ENCODE results near the gene NDRG4. TPM values are rescaled to one million over a fixed set of nuclear protein-coding genes. Genes with fewer than 3 reads are reported as not detected.

The NDRG4 gene
- total and polyA plus RNA-seq, 2 donors from 2014 or later, result 1.7 to 5.7 TPM

GRCh38 chr16:58533751-58534470 is 34.0 kb downstream of the NDRG4 start:
- Histone ChIP-seq H3K9me3 (ENCODE audit: control insufficient read depth in 2 of 3, insufficient read depth in 1 of 3, low read length in 3 of 3) (no peaks in the 10 kb centered on the region), H3K4me1 (ENCODE audit: control insufficient read depth in 2 of 3, insufficient read depth in 2 of 3, low read depth in 1 of 3, low read length in 3 of 3) (no peaks in the 10 kb centered on the region), H3K36me3 (ENCODE audit: control insufficient read depth in 2 of 3, insufficient read depth in 3 of 3, low read length in 3 of 3) (peaks cover 26 to 71% (median 68%) of the 10 kb centered on the region in 3 donors), H3K27me3 (ENCODE audit: control insufficient read depth, insufficient read depth, low read length) (no peaks in the 10 kb centered on the region), H3K4me3 (ENCODE audit: low read length in 3 of 3) (no peak overlapping the region), H3K27ac (ENCODE audit: low read depth in 2 of 2, low read length in 2 of 2) (no peak overlapping the region), H3K9ac (ENCODE audit: low read length in 3 of 3) (no peak overlapping the region)
- intact Hi-C loops (cut with DNase I), result no loop called here
- no peak for FAIRE-seq
- TF ChIP-seq CTCF (IDR thresholded peaks at IDR 0.05; ENCODE audit: borderline replicate concordance, extremely low read depth, insufficient read depth), result no peak
- no peak for DNase-seq

GRCh38 chr16:58535100-58535499 is 35.2 kb downstream of the NDRG4 start:
- intact Hi-C loops (cut with DNase I), result no loop called here
- peaks cover 29 to 75% (median 70%) of the 10 kb centered on the region in 3 donors for H3K36me3 ChIP-seq (ENCODE audit: control insufficient read depth in 2 of 3, insufficient read depth in 3 of 3, low read length in 3 of 3)
- FAIRE-seq, result no peak

DNA sequence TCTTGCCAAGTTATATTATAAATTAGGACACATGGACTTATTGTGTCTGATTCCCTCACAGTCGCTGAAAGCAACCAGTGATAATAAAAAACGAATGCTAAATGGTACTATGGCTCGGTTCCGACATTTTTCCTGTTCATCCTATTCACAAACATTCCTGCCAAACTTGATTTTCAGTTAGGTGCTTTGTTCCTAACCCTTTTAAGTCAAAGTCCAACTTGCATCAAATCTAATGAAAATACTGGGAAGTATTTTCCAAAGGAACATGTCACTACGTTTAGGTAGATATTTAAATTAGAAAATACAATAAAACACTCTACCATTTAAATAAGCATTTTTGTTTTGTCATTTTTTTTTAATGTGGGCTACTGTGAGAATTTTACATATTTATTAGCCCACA is 36.3 kb downstream of the NDRG4 start:
- FAIRE-seq, result no peak
- H3K4me3 ChIP-seq (ENCODE audit: low read length in 3 of 3), result no peak overlapping the region
- H3K27me3 ChIP-seq (ENCODE audit: control insufficient read depth, insufficient read depth, low read length), result no peaks in the 10 kb centered on the region
- H3K36me3 ChIP-seq (ENCODE audit: control insufficient read depth in 2 of 3, insufficient read depth in 3 of 3, low read length in 3 of 3), result peaks cover 28 to 76% (median 70%) of the 10 kb centered on the region in 3 donors
- H3K9ac ChIP-seq (ENCODE audit: low read length in 3 of 3), result no peak overlapping the region
- DNase-seq, result no peak
- H3K9me3 ChIP-seq (ENCODE audit: control insufficient read depth in 2 of 3, insufficient read depth in 1 of 3, low read length in 3 of 3), result no peaks in the 10 kb centered on the region
- no peak overlapping the region for H3K27ac ChIP-seq (ENCODE audit: low read depth in 2 of 2, low read length in 2 of 2)
- no peaks in the 10 kb centered on the region for H3K4me1 ChIP-seq (ENCODE audit: control insufficient read depth in 2 of 3, insufficient read depth in 2 of 3, low read depth in 1 of 3, low read length in 3 of 3)
- intact Hi-C loops (cut with DNase I), result no loop called here
- no peak for TF ChIP-seq CTCF (IDR thresholded peaks at IDR 0.05; ENCODE audit: borderline replicate concordance, extremely low read depth, insufficient read depth)

More at GRCh38 chr16:58535100-58535499, 35.2 kb downstream of the NDRG4 start:
- Histone ChIP-seq H3K4me3 (ENCODE audit: low read length in 3 of 3) (no peak overlapping the region), H3K27ac (ENCODE audit: low read depth in 2 of 2, low read length in 2 of 2) (no peak overlapping the region), H3K9ac (ENCODE audit: low read length in 3 of 3) (no peak overlapping the region), H3K27me3 (ENCODE audit: control insufficient read depth, insufficient read depth, low read length) (no peaks in the 10 kb centered on the region), H3K9me3 (ENCODE audit: control insufficient read depth in 2 of 3, insufficient read depth in 1 of 3, low read length in 3 of 3) (no peaks in the 10 kb centered on the region), H3K4me1 (ENCODE audit: control insufficient read depth in 2 of 3, insufficient read depth in 2 of 3, low read depth in 1 of 3, low read length in 3 of 3) (no peaks in the 10 kb centered on the region)
- DNase-seq, result no peak
- no peak for TF ChIP-seq CTCF (IDR thresholded peaks at IDR 0.05; ENCODE audit: borderline replicate concordance, extremely low read depth, insufficient read depth)

All from kidney (tissue), 14 donors.